GM12874 (cell line): ENCODE results near the gene GRK5.
A peak's percentile ranks its signal among the peaks of the same experiment; 100 is the strongest.

Experiments
- CTCF ChIP-seq: IDR thresholded peaks from 2 replicates; pipeline ENCODE4 v1.5.1; 2011; ENCODE audit warnings: low read depth, mild to moderate bottlenecking, control low read depth, low read length, moderate library complexity; ENCODE audit not compliant: insufficient read depth

GRK5 gene

GRCh38 chr10:119352042-119352441 is 144.7 kb downstream of the GRK5 start:
- no peak for TF ChIP-seq CTCF

GRCh38 chr10:119352807-119353206 is 145.4 kb downstream of the GRK5 start:
- TF ChIP-seq CTCF, result no peak

GRCh38 chr10:119353421-119353820 is 146.1 kb downstream of the GRK5 start:
- TF ChIP-seq CTCF, result no peak

GRCh38 chr10:119355930-119356329 is 148.6 kb downstream of the GRK5 start:
- peak; percentile 29; the same call in 1 of the 2 replicates for TF ChIP-seq CTCF

GRCh38 chr10:119357412-119358151 is 150.2 kb downstream of the GRK5 start:
- TF ChIP-seq CTCF, result no peak

- no peak for TF ChIP-seq CTCF
Measured at GRCh38 chr10:119358152-119358512, 150.8 kb downstream of the GRK5 start.

GRCh38 chr10:119358567-119358966 is 151.2 kb downstream of the GRK5 start:
- TF ChIP-seq CTCF, result no peak
